ENCODE data around the gene LBH.

GRCh38 chr2:30250421-30250820 is 19.1 kb downstream of the LBH start:
- TF ChIP-seq CTCF (conservative IDR thresholded peaks at IDR 0.05; ENCODE audit: low read length): no peak
- no peak for TF ChIP-seq EZH2phosphoT487 (IDR thresholded peaks at IDR 0.05; ENCODE audit: borderline replicate concordance, low read depth, low read length)

Data from OCI-LY7 (cell line).